ENCODE measurements around the gene PSMB8. TPM values are rescaled to one million over a fixed set of nuclear protein-coding genes. Genes with fewer than 3 reads are reported as not detected.

Gene PSMB8
- total and polyA plus RNA-seq, 2 of the 8 experiments (the other 6 are each of a cell fraction or from before 2014, with no cell fraction given) = 18.4 to 43.0 TPM

DNA sequence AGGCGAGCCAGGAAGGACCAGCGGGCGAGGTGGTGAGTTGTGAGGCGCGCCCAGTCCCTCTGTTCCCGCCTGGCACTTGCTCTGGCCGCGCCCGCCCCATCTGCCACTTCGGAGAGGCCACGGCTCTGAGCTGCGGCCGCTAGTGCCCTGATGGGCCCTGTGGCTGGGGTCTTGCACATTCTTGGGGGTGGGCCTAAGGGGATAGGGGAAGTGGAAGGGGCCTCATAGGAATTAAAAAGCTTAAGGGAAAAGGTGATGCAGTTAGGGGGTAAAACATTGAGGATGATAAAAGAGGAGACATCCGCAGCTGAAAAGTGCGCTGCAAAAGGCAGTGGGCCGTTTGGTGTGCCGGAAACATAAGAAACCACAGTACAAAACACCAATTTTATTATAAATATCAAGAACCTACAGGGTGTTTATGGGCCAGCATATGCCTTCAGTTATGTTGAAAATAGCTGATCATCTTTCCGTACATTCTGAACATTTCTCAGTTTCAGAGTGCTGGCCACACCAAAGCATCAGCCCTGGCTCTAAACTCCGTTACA, 1.1 kb upstream of the PSMB8 start:
- Histone ChIP-seq H3K56ac (replicated peaks; ENCODE audit: insufficient read length, low read depth, low read length) (no peak overlapping the region), H3K4me2 (ENCODE audit: insufficient read depth in 1 of 2, low read depth in 2 of 2, low read length in 2 of 2) (peak overlapping the region; percentile 92 to 93), H3K18ac (ENCODE audit: extremely low read depth, low read length) (no peak overlapping the region; the same call in 1 of the 2 replicates), H3K4me1 (replicated peaks in 1 of 4; ENCODE audit: control insufficient read depth in 3 of 4, insufficient read depth in 4 of 4, low read length in 3 of 4) (peaks cover 0 to 3% (median 0%) of the 10 kb centered on the region in 4 experiments; a peak in 2 of 7 replicates), H2BK120ac (replicated peaks; ENCODE audit: low read depth, low read length) (no peak overlapping the region), H3K4me3 (ENCODE audit: extremely low read depth in 1 of 4, insufficient read depth in 2 of 4, low read depth in 3 of 4, low read length in 4 of 4) (peak overlapping the region in 3 of 4 experiments; percentile 59 to 93 (median 87); a peak in 4 of 8 replicates), H3K9ac (replicated peaks in 1 of 4; ENCODE audit: extremely low read depth in 1 of 4, low read depth in 3 of 4, low read length in 3 of 4) (no peak overlapping the region), H3K4ac (replicated peaks; ENCODE audit: insufficient read length, low read depth, low read length) (no peak overlapping the region), H4K91ac (replicated peaks; ENCODE audit: insufficient read length, low read length) (no peak overlapping the region), H2BK20ac (ENCODE audit: low read length) (no peak overlapping the region), H2AK5ac (ENCODE audit: low read depth, low read length) (no peak overlapping the region), H3K36me3 (ENCODE audit: control insufficient read depth in 2 of 4, insufficient read depth in 4 of 4, low read length in 3 of 4) (peaks cover 0 to 5% (median 0%) of the 10 kb centered on the region in 4 experiments; a peak in 5 of 8 replicates), H2AFZ (ENCODE audit: low read length) (no peak overlapping the region), H2BK15ac (ENCODE audit: low read length) (no peak overlapping the region), H2BK5ac (ENCODE audit: low read depth, low read length) (no peak overlapping the region), H3K9me3 (ENCODE audit: insufficient read depth in 2 of 2, low read depth in 1 of 2, low read length in 1 of 2) (no peaks in the 10 kb centered on the region), H3K23me2 (ENCODE audit: low read depth, low read length) (peaks cover 13% of the 10 kb centered on the region), H3K79me1 (ENCODE audit: low read depth, low read length) (no peaks in the 10 kb centered on the region), H3K27ac (ENCODE audit: low read depth, low read length) (no peak overlapping the region), H3K79me2 (ENCODE audit: control insufficient read depth in 1 of 2, insufficient read depth in 2 of 2, low read length in 2 of 2) (no peaks in the 10 kb centered on the region), H2BK12ac (ENCODE audit: low read depth, low read length) (no peak overlapping the region), H4K5ac (ENCODE audit: insufficient read length, low read depth, low read length) (no peak overlapping the region), H3K27me3 (replicated peaks in 1 of 4; ENCODE audit: control insufficient read depth in 3 of 4, extremely low read depth in 1 of 4, insufficient read depth in 3 of 4, low read length in 3 of 4) (peaks cover 0 to 11% (median 10%) of the 10 kb centered on the region in 4 experiments; a peak in 4 of 7 replicates), H3K23ac (ENCODE audit: insufficient read length) (no peak overlapping the region), H3K14ac (ENCODE audit: insufficient read length) (no peak overlapping the region), H4K20me1 (replicated peaks in 1 of 2; ENCODE audit: control insufficient read depth in 1 of 2, insufficient read depth in 2 of 2, low read length in 2 of 2) (peaks cover 0 to 2% of the 10 kb centered on the region in 2 experiments), H4K8ac (ENCODE audit: extremely low read depth, insufficient read depth, low read length) (no peak overlapping the region)
- ChIA-PET POLR2A (ENCODE audit: partially characterized antibody) (interaction anchor here (1.3 to 3.0 kb wide), 6 partner anchors 9 to 127 kb away, joined by 4 to 25 read pairs (median 5); partner anchors contain the start of genes PSMB9 and TAP1), CTCF (ENCODE audit: partially characterized antibody) (interaction anchor here (0.8 to 11.2 kb wide), 11 partner anchors 9 to 432 kb away, joined by 3 to 402 read pairs (median 5); partner anchors contain the start of genes HLA-DMA, PSMB9 and TAP1)
- FAIRE-seq (no peak), DNase-seq (ENCODE audit: low read depth in 1 of 2, low spot score in 2 of 2) (no peak)
- TF ChIP-seq, protein P1, sequence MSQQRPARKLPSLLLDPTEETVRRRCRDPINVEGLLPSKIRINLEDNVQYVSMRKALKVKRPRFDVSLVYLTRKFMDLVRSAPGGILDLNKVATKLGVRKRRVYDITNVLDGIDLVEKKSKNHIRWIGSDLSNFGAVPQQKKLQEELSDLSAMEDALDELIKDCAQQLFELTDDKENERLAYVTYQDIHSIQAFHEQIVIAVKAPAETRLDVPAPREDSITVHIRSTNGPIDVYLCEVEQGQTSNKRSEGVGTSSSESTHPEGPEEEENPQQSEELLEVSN (IDR thresholded peaks at IDR 0.05) = peak; percentile 72
- TF ChIP-seq TBP (IDR thresholded peaks at IDR 0.05; ENCODE audit: low read depth, low read length) = peak; percentile 94
- TF ChIP-seq BCL11A (IDR thresholded peaks at IDR 0.05; ENCODE audit: low read depth in 2 of 2, low read length in 2 of 2) = no peak
- no peak for TF ChIP-seq SRF (IDR thresholded peaks at IDR 0.05; ENCODE audit: low read depth, low read length)
- TF ChIP-seq, protein P2, sequence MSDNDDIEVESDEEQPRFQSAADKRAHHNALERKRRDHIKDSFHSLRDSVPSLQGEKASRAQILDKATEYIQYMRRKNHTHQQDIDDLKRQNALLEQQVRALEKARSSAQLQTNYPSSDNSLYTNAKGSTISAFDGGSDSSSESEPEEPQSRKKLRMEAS (IDR thresholded peaks at IDR 0.05) = no peak; the same call in 1 of the 2 replicates
- WGBS, 2 experiments (ENCODE audit: extremely low coverage in 1 of 2, insufficient coverage in 1 of 2, insufficient read length in 1 of 2, insufficient replicate concordance in 2 of 2, low coverage in 1 of 2, low lambda C conversion rate in 2 of 2, missing lambda C conversion rate in 1 of 2) = 27% methylated on average over 19 of the region's 19 CpGs; no CpG with 5 or more reads in 1 of the 2 experiments
